Activated CD4-positive, alpha-beta T cell treated with anti-CD3 and anti-CD28 coated beads for 36 hours (primary cell): Measurements from ENCODE around the gene SLCO1B1. TPM values are rescaled to one million over a fixed set of nuclear protein-coding genes. Genes with fewer than 3 reads are reported as not detected.

Experiments used
- ATAC-seq: fragments of 200-7000 bp; cut with Tn5 transposase; one replicate; pipeline ENCODE4 v1.10.0; 2021; ENCODE audit warnings: mild to moderate bottlenecking, moderate library complexity
- CTCF ChIA-PET: fragments of 350-600 bp; sonication (Branson Sonifier 250); formaldehyde crosslinking; loops from one replicate; lab custom pipeline; 2021; ENCODE audit warnings: antibody characterized with exemption; lab: Charles Lee
- POLR2A ChIA-PET: fragments of 350-600 bp; sonication (Branson Sonifier 250); formaldehyde crosslinking; loops from one replicate; lab custom pipeline; 2021; ENCODE audit warnings: antibody characterized with exemption, inconsistent platforms; lab: Charles Lee
- DNase-seq: peaks from one replicate; pipeline ENCODE4 v3.0.0-alpha.2; 2020
- H3K27ac Mint-ChIP-seq: one replicate; pipeline ENCODE4 v1.8.0; 2021; ENCODE audit warnings: mixed read lengths
- H3K27me3 Mint-ChIP-seq: one replicate; pipeline ENCODE4 v1.8.0; 2021; ENCODE audit warnings: mixed read lengths
- H3K36me3 Mint-ChIP-seq: one replicate; pipeline ENCODE4 v1.8.0; 2021; ENCODE audit warnings: low read depth, mixed read lengths
- H3K4me1 Mint-ChIP-seq: one replicate; pipeline ENCODE4 v1.8.0; 2021; ENCODE audit warnings: mixed read lengths
- H3K4me3 Mint-ChIP-seq: one replicate; pipeline ENCODE4 v1.8.0; 2021; ENCODE audit warnings: mild to moderate bottlenecking, moderate library complexity, mixed read lengths
- H3K9me3 Mint-ChIP-seq: one replicate; pipeline ENCODE4 v1.8.0; 2021; ENCODE audit warnings: low read depth, mixed read lengths
- intact Hi-C, 2 experiments: fragments of 100-400 bp; cut with DNase I in 1 of 2; cut with micrococcal nuclease in 1 of 2; formaldehyde crosslinking; loops; one replicate each; pipeline versions ENCODE4 v1.14.2 to v1.15.1; 2022 to 2024; cut with DNase I, micrococcal nuclease
- total RNA-seq, 2 experiments: library from RNA; stranded (reverse); gene quantifications; one replicate each; pipeline ENCODE4 v1.2.3, GENCODE V29; 2021

The SLCO1B1 gene
- total RNA-seq, 2 experiments from 2014 or later, result not detected

GRCh38 chr12:21221778-21222177, 90.8 kb downstream of the SLCO1B1 start:
- Mint-ChIP-seq H3K36me3 (no peaks in the 10 kb centered on the region), H3K27me3 (no peaks in the 10 kb centered on the region), H3K4me3 (no peak overlapping the region), H3K27ac (no peak overlapping the region), H3K4me1 (no peaks in the 10 kb centered on the region), H3K9me3 (no peaks in the 10 kb centered on the region)
- CTCF ChIA-PET, result no interaction called here
- POLR2A ChIA-PET, result no interaction called here
- intact Hi-C loops, result no loop called here
- ATAC-seq (no peak), DNase-seq (no peak)

DNA sequence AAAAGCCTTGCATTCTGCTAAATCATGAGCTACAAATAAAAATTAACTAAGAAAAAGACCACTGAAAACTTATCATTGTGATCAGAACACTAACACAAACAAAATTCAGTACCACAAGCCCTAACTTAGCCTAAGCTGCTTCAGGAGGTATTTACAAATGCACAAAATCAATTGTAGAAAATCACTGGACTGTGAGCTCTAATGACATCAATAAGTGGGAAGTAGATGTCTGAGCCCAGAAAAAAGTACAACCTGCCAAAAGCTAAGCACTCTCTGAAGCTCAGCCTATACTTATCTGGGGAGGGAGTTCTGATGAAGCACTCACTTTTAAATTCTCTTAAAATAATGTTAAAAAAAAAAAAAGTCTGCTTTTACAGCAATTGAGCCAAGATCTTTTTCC, 92.9 kb downstream of the SLCO1B1 start:
- H3K4me3 Mint-ChIP-seq, result no peak overlapping the region
- no peaks in the 10 kb centered on the region for H3K27me3 Mint-ChIP-seq
- ChIA-PET POLR2A (no interaction called here), CTCF (interaction anchor here (0.6 kb wide), 1 partner anchor 11 kb away, joined by 4 read pairs; no protein-coding TSS in a partner anchor)
- intact Hi-C loops, result no loop called here
- DNase-seq, result no peak
- no peaks in the 10 kb centered on the region for H3K9me3 Mint-ChIP-seq
- no peak for ATAC-seq
- H3K4me1 Mint-ChIP-seq, result no peaks in the 10 kb centered on the region
- no peaks in the 10 kb centered on the region for H3K36me3 Mint-ChIP-seq
- H3K27ac Mint-ChIP-seq, result no peak overlapping the region

GRCh38 chr12:21234395-21234794, 103.4 kb downstream of the SLCO1B1 start:
- no peaks in the 10 kb centered on the region for H3K9me3 Mint-ChIP-seq
- intact Hi-C loops, result no loop called here
- no peak overlapping the region for H3K27ac Mint-ChIP-seq
- ChIA-PET POLR2A (no interaction called here), CTCF (no interaction called here)
- DNase-seq (no peak), ATAC-seq (no peak)
- H3K36me3 Mint-ChIP-seq, result no peaks in the 10 kb centered on the region
- H3K4me3 Mint-ChIP-seq, result no peak overlapping the region
- peaks cover 2% of the 10 kb centered on the region for H3K27me3 Mint-ChIP-seq
- no peaks in the 10 kb centered on the region for H3K4me1 Mint-ChIP-seq

DNA sequence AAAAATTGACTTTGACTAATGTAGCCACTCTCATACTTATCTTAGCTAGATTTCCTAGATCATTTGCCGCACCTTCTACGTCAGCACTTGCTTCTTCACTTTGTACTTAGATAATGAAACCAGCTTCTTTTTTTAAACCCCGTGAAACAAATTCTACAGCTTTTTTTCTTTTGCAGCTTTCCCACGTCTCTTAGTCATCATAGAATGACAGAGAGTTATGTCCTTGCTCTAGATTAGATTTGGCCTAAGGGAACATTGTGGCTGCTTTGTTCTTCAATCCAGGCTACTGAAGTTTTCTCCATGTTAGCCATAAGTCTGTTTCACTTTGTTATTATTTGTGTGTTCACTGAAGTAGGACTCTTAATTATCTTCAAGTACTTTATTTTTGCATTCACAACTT, 108.9 kb downstream of the SLCO1B1 start:
- Mint-ChIP-seq H3K27me3 (peaks cover 4% of the 10 kb centered on the region), H3K36me3 (no peaks in the 10 kb centered on the region), H3K27ac (no peak overlapping the region), H3K4me3 (no peak overlapping the region), H3K9me3 (no peaks in the 10 kb centered on the region), H3K4me1 (no peaks in the 10 kb centered on the region)
- ChIA-PET POLR2A (no interaction called here), CTCF (no interaction called here)
- intact Hi-C loops, result no loop called here
- ATAC-seq (no peak), DNase-seq (no peak)

DNA sequence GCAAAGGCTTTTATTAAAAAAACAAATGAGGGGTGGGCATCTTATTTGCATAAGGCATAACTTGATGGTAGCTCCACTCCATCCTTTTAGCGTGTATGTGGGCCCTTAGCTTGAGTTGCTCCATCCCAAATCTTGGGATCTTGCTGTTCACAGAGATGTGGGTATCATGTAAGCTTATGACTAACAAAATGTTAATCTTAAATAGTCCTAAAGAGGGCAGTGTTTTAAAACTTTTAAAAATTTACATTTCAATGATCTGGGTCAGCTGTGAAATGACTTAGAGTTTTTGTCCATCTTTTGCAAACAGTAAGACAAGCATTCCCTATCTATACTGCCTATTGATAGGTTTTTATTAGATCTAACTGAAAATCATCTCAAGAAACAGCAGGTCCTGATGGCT, 117.7 kb downstream of the SLCO1B1 start:
- Mint-ChIP-seq H3K4me3 (no peak overlapping the region), H3K27ac (no peak overlapping the region), H3K4me1 (no peaks in the 10 kb centered on the region), H3K9me3 (no peaks in the 10 kb centered on the region), H3K36me3 (no peaks in the 10 kb centered on the region), H3K27me3 (no peaks in the 10 kb centered on the region)
- DNase-seq, result no peak
- ChIA-PET CTCF (interaction anchor here (1.3 to 1.4 kb wide), 2 partner anchors 17 to 67 kb away, joined by 3 read pairs; no protein-coding TSS in a partner anchor), POLR2A (no interaction called here)
- intact Hi-C loops, result loop anchor here (1.0 to 2.0 kb wide), 2 partner anchors 430 to 432 kb away; no protein-coding TSS in a partner anchor
- ATAC-seq, result no peak

- no peaks in the 10 kb centered on the region for H3K36me3 Mint-ChIP-seq
- peaks cover 2% of the 10 kb centered on the region for H3K9me3 Mint-ChIP-seq
- H3K27ac Mint-ChIP-seq, result no peak overlapping the region
- DNase-seq, result no peak
- no peaks in the 10 kb centered on the region for H3K27me3 Mint-ChIP-seq
- no peak for ATAC-seq
- intact Hi-C loops, result no loop called here
- H3K4me3 Mint-ChIP-seq, result no peak overlapping the region
- ChIA-PET CTCF (no interaction called here), POLR2A (no interaction called here)
- no peaks in the 10 kb centered on the region for H3K4me1 Mint-ChIP-seq
Measured at GRCh38 chr12:21252070-21252469, 121.1 kb downstream of the SLCO1B1 start.

DNA sequence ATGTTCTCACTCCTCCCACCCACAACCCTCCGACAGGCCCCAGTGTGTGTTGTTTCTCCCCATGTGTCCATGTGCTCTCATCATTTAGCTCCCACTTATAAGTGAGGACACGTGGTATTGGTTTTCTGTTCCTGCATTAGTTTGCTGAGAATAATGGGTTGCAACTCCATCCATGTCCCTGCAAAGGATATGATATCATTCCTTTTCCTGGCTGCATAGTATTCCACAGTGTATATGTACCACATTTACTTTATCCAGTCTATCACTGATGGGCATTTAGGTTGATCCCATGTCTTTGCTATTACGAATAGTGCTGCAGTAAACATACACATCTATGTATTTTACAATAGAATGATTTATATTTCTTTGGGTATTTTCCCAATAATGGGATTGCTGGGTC, 126.2 kb downstream of the SLCO1B1 start:
- POLR2A ChIA-PET, result no interaction called here
- ATAC-seq, result no peak
- CTCF ChIA-PET, result no interaction called here

DNA sequence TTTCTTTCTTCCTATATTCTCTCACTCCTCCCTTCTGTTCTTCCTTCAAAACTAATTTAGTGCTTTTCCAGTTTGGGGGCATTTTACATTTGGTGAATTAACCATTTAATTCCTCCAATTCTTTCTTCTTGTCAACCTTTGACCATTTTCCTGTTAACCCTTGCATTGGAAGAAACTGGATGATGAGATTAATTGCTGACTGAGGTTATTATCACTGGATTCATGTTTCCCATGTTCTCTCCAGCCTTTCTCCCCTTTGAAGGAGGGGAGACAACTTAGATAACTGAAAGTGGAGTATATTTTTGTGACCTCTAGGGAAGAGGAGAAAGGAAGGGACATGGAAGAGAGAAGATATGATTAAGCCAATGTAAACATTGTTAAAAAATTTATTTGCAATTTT, 133.2 kb downstream of the SLCO1B1 start:
- ChIA-PET CTCF (no interaction called here), POLR2A (no interaction called here)
- Mint-ChIP-seq H3K9me3 (peaks cover 10% of the 10 kb centered on the region), H3K27ac (no peak overlapping the region), H3K4me1 (no peaks in the 10 kb centered on the region), H3K27me3 (peaks cover 18% of the 10 kb centered on the region), H3K4me3 (no peak overlapping the region), H3K36me3 (no peaks in the 10 kb centered on the region)
- DNase-seq (no peak), ATAC-seq (no peak)
- intact Hi-C loops, result no loop called here

More for the DNA sequence above, 126.2 kb downstream of the SLCO1B1 start:
- Mint-ChIP-seq H3K4me1 (no peaks in the 10 kb centered on the region), H3K27ac (no peak overlapping the region), H3K9me3 (peaks cover 8% of the 10 kb centered on the region), H3K36me3 (no peaks in the 10 kb centered on the region), H3K4me3 (no peak overlapping the region), H3K27me3 (peaks cover 3% of the 10 kb centered on the region)
- intact Hi-C loops, result no loop called here
- DNase-seq, result no peak

GRCh38 chr12:21265932-21266331, 134.9 kb downstream of the SLCO1B1 start:
- POLR2A ChIA-PET, result no interaction called here
- DNase-seq (no peak), ATAC-seq (no peak)
- peaks cover 15% of the 10 kb centered on the region for H3K27me3 Mint-ChIP-seq
- no peaks in the 10 kb centered on the region for H3K36me3 Mint-ChIP-seq
- H3K4me1 Mint-ChIP-seq, result no peaks in the 10 kb centered on the region
- no peak overlapping the region for H3K4me3 Mint-ChIP-seq
- intact Hi-C loops, result no loop called here
- CTCF ChIA-PET, result no interaction called here
- H3K9me3 Mint-ChIP-seq, result peaks cover 6% of the 10 kb centered on the region
- no peak overlapping the region for H3K27ac Mint-ChIP-seq

GRCh38 chr12:21276826-21277225, 145.8 kb downstream of the SLCO1B1 start:
- DNase-seq, result no peak
- no peak for ATAC-seq
- Mint-ChIP-seq H3K27ac (no peak overlapping the region), H3K4me3 (no peak overlapping the region), H3K9me3 (no peaks in the 10 kb centered on the region), H3K27me3 (peaks cover 7% of the 10 kb centered on the region), H3K4me1 (no peaks in the 10 kb centered on the region), H3K36me3 (no peaks in the 10 kb centered on the region)
- ChIA-PET CTCF (interaction anchor here (1.6 kb wide), 1 partner anchor 20 kb away, joined by 6 read pairs; no protein-coding TSS in a partner anchor), POLR2A (no interaction called here)
- intact Hi-C loops, result no loop called here

Other genes with a start within 250 kb of the SLCO1B1 start
- gene SLCO1A2, start 203.7 kb downstream of the SLCO1B1 start, total RNA-seq, result not detected
- not detected for gene IAPP, start 241.7 kb downstream of the SLCO1B1 start, total RNA-seq